H1 (cell line): ENCODE data around the gene NKAIN4. TPM values are rescaled to one million over a fixed set of nuclear protein-coding genes. Genes with fewer than 3 reads are reported as not detected.

Experiments used
- CTCF ChIA-PET: fragments of 300-600 bp; sonication (Branson Sonifier 250); formaldehyde crosslinking; loops from one replicate; lab custom pipeline; 2021; ENCODE audit not compliant: partially characterized antibody; lab: Charles Lee
- POLR2A ChIA-PET: fragments of 300-600 bp; sonication (Branson Sonifier 250); formaldehyde crosslinking; loops from one replicate; lab custom pipeline; 2021; ENCODE audit warnings: inconsistent platforms; ENCODE audit not compliant: partially characterized antibody; lab: Charles Lee
- DNase-seq, 2 experiments: peaks; one replicate each; pipeline versions ENCODE4 v3.0.0 to v3.0.0-alpha.2; 2010 to 2022; ENCODE audit warnings: low spot score in 2 of 2, low read depth in 1 of 2, mixed read lengths in 1 of 2
- FAIRE-seq: peaks from 2 replicates; lab custom pipeline; 2011; peaks lifted over from hg19 to GRCh38; lab: Jason Lieb, UNC
- H2AFZ ChIP-seq: 2 replicates; pipeline ENCODE4 v1.8.1; 2012; ENCODE audit warnings: low read length, inconsistent platforms
- H2AK5ac ChIP-seq: 2 replicates; pipeline ENCODE4 v1.6.1; 2013; ENCODE audit warnings: low read depth, low read length
- H2BK120ac ChIP-seq: replicated peaks from 2 replicates; pipeline ENCODE3; 2013; ENCODE audit warnings: low read depth, low read length, inconsistent platforms
- H2BK12ac ChIP-seq: 2 replicates; pipeline ENCODE4 v1.6.1; 2013; ENCODE audit warnings: low read depth, low read length
- H2BK15ac ChIP-seq: 2 replicates; pipeline ENCODE4 v1.6.1; 2013; ENCODE audit warnings: low read length
- H2BK20ac ChIP-seq: 2 replicates; pipeline ENCODE4 v1.6.1; 2013; ENCODE audit warnings: low read length
- H2BK5ac ChIP-seq: 2 replicates; pipeline ENCODE4 v1.6.1; 2013; ENCODE audit warnings: low read depth, low read length
- H3K14ac ChIP-seq: 2 replicates; pipeline ENCODE4 v1.6.1; 2013; ENCODE audit warnings: inconsistent platforms; ENCODE audit not compliant: insufficient read length
- H3K18ac ChIP-seq: 2 replicates; pipeline ENCODE4 v1.6.1; 2013; ENCODE audit warnings: low read length; ENCODE audit errors: extremely low read depth
- H3K23ac ChIP-seq: 2 replicates; pipeline ENCODE4 v1.6.1; 2013; ENCODE audit warnings: inconsistent platforms; ENCODE audit not compliant: insufficient read length
- H3K23me2 ChIP-seq: 2 replicates; pipeline ENCODE4 v1.6.1; 2013; ENCODE audit warnings: low read depth, low read length
- H3K27ac ChIP-seq: 2 replicates; pipeline ENCODE4 v1.6.1; 2011; ENCODE audit warnings: low read depth, low read length, inconsistent platforms
- H3K27me3 ChIP-seq, 4 experiments: replicated peaks in 1 of 4; 1 replicate in 1 of 4; 2 replicates in 3 of 4; pipeline versions ENCODE4 v1.6.1 to v1.8.1; 2011 to 2013; ENCODE audit warnings: low read length in 3 of 4, mild to moderate bottlenecking in 3 of 4, inconsistent platforms in 2 of 4, mixed read lengths in 2 of 4, moderate library complexity in 1 of 4; ENCODE audit not compliant: control insufficient read depth in 3 of 4, insufficient read depth in 3 of 4; ENCODE audit errors: extremely low read depth in 1 of 4
- H3K36me3 ChIP-seq, 4 experiments: 2 replicates each; pipeline versions ENCODE4 v1.6.1 to v1.8.1; 2011 to 2013; ENCODE audit warnings: mild to moderate bottlenecking in 4 of 4, low read length in 3 of 4, moderate library complexity in 2 of 4, control low read depth in 1 of 4, inconsistent platforms in 1 of 4; ENCODE audit not compliant: insufficient read depth in 4 of 4, control insufficient read depth in 2 of 4
- H3K4ac ChIP-seq: replicated peaks from 2 replicates; pipeline ENCODE3; 2013; ENCODE audit warnings: low read length, low read depth, mixed read lengths, inconsistent platforms; ENCODE audit not compliant: insufficient read length
- H3K4me1 ChIP-seq, 4 experiments: replicated peaks in 1 of 4; 1 replicate in 1 of 4; 2 replicates in 3 of 4; pipeline versions ENCODE4 v1.6.1 to v1.8.1; 2011 to 2013; ENCODE audit warnings: low read length in 3 of 4, inconsistent platforms in 2 of 4, mixed read lengths in 1 of 4; ENCODE audit not compliant: insufficient read depth in 4 of 4, control insufficient read depth in 3 of 4
- H3K4me2 ChIP-seq, 2 experiments: 2 replicates each; pipeline versions ENCODE4 v1.6.1 to v1.8.1; 2011 to 2013; ENCODE audit warnings: low read depth in 2 of 2, low read length in 2 of 2, control low read depth in 1 of 2, inconsistent platforms in 1 of 2, mild to moderate bottlenecking in 1 of 2; ENCODE audit not compliant: insufficient read depth in 1 of 2
- H3K4me3 ChIP-seq, 4 experiments: fragments of 200-600, 300-600 bp in 1 of 4; sonication (generic), shearing (Covaris generic), sonication (Bioruptor Twin) in 1 of 4; 2 replicates each; pipeline versions ENCODE4 v1.5.1 to v1.8.1; 2011 to 2016; ENCODE audit warnings: low read length in 4 of 4, low read depth in 3 of 4, control low read depth in 2 of 4, inconsistent platforms in 2 of 4, mild to moderate bottlenecking in 2 of 4, mixed read lengths in 1 of 4, moderate library complexity in 1 of 4; ENCODE audit not compliant: insufficient read depth in 2 of 4; ENCODE audit errors: extremely low read depth in 1 of 4
- H3K56ac ChIP-seq: replicated peaks from 2 replicates; pipeline ENCODE3; 2013; ENCODE audit warnings: low read depth, mild to moderate bottlenecking, mixed read lengths, low read length, inconsistent platforms; ENCODE audit not compliant: insufficient read length
- H3K79me1 ChIP-seq: 2 replicates; pipeline ENCODE4 v1.6.1; 2013; ENCODE audit warnings: low read depth, low read length, control low read depth
- H3K79me2 ChIP-seq, 2 experiments: 2 replicates each; pipeline versions ENCODE4 v1.6.1 to v1.8.1; 2012 to 2013; ENCODE audit warnings: low read length in 2 of 2, mild to moderate bottlenecking in 2 of 2, inconsistent platforms in 1 of 2; ENCODE audit not compliant: insufficient read depth in 2 of 2, control insufficient read depth in 1 of 2
- H3K9ac ChIP-seq, 4 experiments: replicated peaks in 1 of 4; 1 replicate in 1 of 4; 2 replicates in 3 of 4; pipeline versions ENCODE4 v1.6.1 to v1.8.1; 2011 to 2013; ENCODE audit warnings: low read depth in 3 of 4, low read length in 3 of 4, control low read depth in 2 of 4, mild to moderate bottlenecking in 2 of 4, moderate library complexity in 2 of 4, inconsistent platforms in 1 of 4; ENCODE audit errors: extremely low read depth in 1 of 4
- H3K9me3 ChIP-seq, 2 experiments: 2 replicates each; pipeline versions ENCODE4 v1.6.1 to v1.8.1; 2012 to 2013; ENCODE audit warnings: mild to moderate bottlenecking in 2 of 2, moderate library complexity in 2 of 2, control low read depth in 1 of 2, inconsistent platforms in 1 of 2, low read depth in 1 of 2, low read length in 1 of 2, mixed read lengths in 1 of 2; ENCODE audit not compliant: insufficient read depth in 2 of 2
- H4K20me1 ChIP-seq, 2 experiments: replicated peaks in 1 of 2; 2 replicates each; pipeline versions ENCODE3 to v1.8.1; 2011 to 2013; ENCODE audit warnings: inconsistent platforms in 2 of 2, low read length in 2 of 2, mild to moderate bottlenecking in 1 of 2; ENCODE audit not compliant: insufficient read depth in 2 of 2, control insufficient read depth in 1 of 2
- H4K5ac ChIP-seq: 2 replicates; pipeline ENCODE4 v1.6.1; 2013; ENCODE audit warnings: low read length, low read depth, mixed read lengths, inconsistent platforms; ENCODE audit not compliant: insufficient read length
- H4K8ac ChIP-seq: 2 replicates; pipeline ENCODE4 v1.8.0; 2013; ENCODE audit warnings: mild to moderate bottlenecking, moderate library complexity, low read length, inconsistent platforms; ENCODE audit not compliant: insufficient read depth; ENCODE audit errors: extremely low read depth
- H4K91ac ChIP-seq: replicated peaks from 2 replicates; pipeline ENCODE3; 2013; ENCODE audit warnings: low read length, mixed read lengths, inconsistent platforms; ENCODE audit not compliant: insufficient read length
- CHD1 ChIP-seq: IDR thresholded peaks from 2 replicates; pipeline ENCODE4 v1.6.1; 2012; ENCODE audit warnings: low read depth, low read length, improper control_type of control experiment
- CTCF ChIP-seq, 3 experiments: IDR thresholded peaks; 1 replicate in 2 of 3; 2 replicates in 1 of 3; pipeline versions ENCODE4 v1.5.1 to v1.6.1; 2011; ENCODE audit warnings: low read length in 3 of 3, mild to moderate bottlenecking in 3 of 3, inconsistent platforms in 2 of 3, low read depth in 1 of 3, moderate library complexity in 1 of 3; ENCODE audit not compliant: insufficient read depth in 1 of 3; ENCODE audit errors: control extremely low read depth in 1 of 3
- EGR1 ChIP-seq: IDR thresholded peaks from 2 replicates; pipeline ENCODE4 v1.6.1; 2011; ENCODE audit warnings: low read depth, low read length, borderline replicate concordance
- EZH2 ChIP-seq: fragments of 200-600 bp; sonication (generic); IDR thresholded peaks from 2 replicates; pipeline ENCODE4 v1.7.1; 2012; ENCODE audit warnings: low read depth, mild to moderate bottlenecking, moderate library complexity, low read length, inconsistent platforms; ENCODE audit not compliant: severe bottlenecking
- MAFK ChIP-seq: IDR thresholded peaks from 2 replicates; pipeline ENCODE4 v1.6.1; 2012; ENCODE audit warnings: low read depth, mild to moderate bottlenecking, improper control_type of control experiment, low read length
- RNF2 ChIP-seq: fragments of 200-900, 300-1000 bp; sonication (generic); IDR thresholded peaks from 2 replicates; pipeline ENCODE4 v1.7.1; 2016; ENCODE audit warnings: borderline replicate concordance, low read depth, mild to moderate bottlenecking, antibody characterized with exemption, low read length; ENCODE audit not compliant: poor library complexity, severe bottlenecking; ENCODE audit errors: missing control alignments
- SIX5 ChIP-seq: IDR thresholded peaks from 2 replicates; pipeline ENCODE4 v1.6.1; 2011; ENCODE audit warnings: mild to moderate bottlenecking, low read depth, low read length
- SP2 ChIP-seq: IDR thresholded peaks from 2 replicates; pipeline ENCODE4 v1.6.1; 2012; ENCODE audit warnings: mild to moderate bottlenecking, low read length, inconsistent platforms
- YY1 ChIP-seq: IDR thresholded peaks from 2 replicates; pipeline ENCODE4 v1.6.1; 2011; ENCODE audit warnings: low read depth, mild to moderate bottlenecking, low read length
- WGBS, 2 experiments: shearing (Covaris generic) in 1 of 2; methylation state at CpG; one replicate each; pipeline versions ENCODE4 v1.1.6 to v1.1.7; 2013 to 2015; ENCODE audit warnings: low lambda C conversion rate in 2 of 2, mixed read lengths in 2 of 2, inconsistent platforms in 1 of 2, low coverage in 1 of 2, missing lambda C conversion rate in 1 of 2; ENCODE audit not compliant: insufficient replicate concordance in 2 of 2, insufficient coverage in 1 of 2, insufficient read length in 1 of 2; ENCODE audit errors: extremely low coverage in 1 of 2, missing lambda C conversion rate in 1 of 2; 5-methylcytosine and 5-hydroxymethylcytosine counted together
- polyA plus RNA-seq, 7 experiments: library from polyadenylated mRNA; depleted of rRNA in 3 of 7; stranded (reverse) in 5 of 7; unstranded in 2 of 7; fragments of >200 nt in 5 of 7; fragments of 200-250 nt in 2 of 7; gene quantifications; 1 replicate in 5 of 7; 2 replicates in 1 of 7; 4 replicates in 1 of 7; pipeline versions ENCODE4 v1.2.1 to v1.2.3, GENCODE V29; 2011 to 2013; ENCODE audit warnings: missing spikeins in 2 of 7, mixed read lengths in 2 of 7
- total RNA-seq: library from RNA; stranded (reverse); fragmentation: NEBNext Ultra II Directional; extraction: Animal tissue kit (Norgen Biotek cat#: 25700); gene quantifications from 2 replicates; pipeline ENCODE4 v1.2.1, GENCODE V29; 2021

The NKAIN4 gene
- total and polyA plus RNA-seq, 2 of the 8 experiments (the other 6 are each of a cell fraction or from before 2014, with no cell fraction given), result 6.9 to 17.0 TPM

GRCh38 chr20:63273635-63274380 lies 19.5 kb upstream of the NKAIN4 start:
- H3K36me3 ChIP-seq, result peaks cover 6 to 23% (median 16%) of the 10 kb centered on the region in 4 experiments; a peak in 5 of 8 replicates
- no peak overlapping the region for H2BK12ac ChIP-seq
- DNase-seq (no peak), FAIRE-seq (no peak)
- no peak overlapping the region for H3K4ac ChIP-seq
- H3K4me1 ChIP-seq, result peaks cover 0 to 7% (median 1%) of the 10 kb centered on the region in 4 experiments; a peak in 5 of 7 replicates
- H3K14ac ChIP-seq, result no peak overlapping the region
- H2BK20ac ChIP-seq, result no peak overlapping the region
- no peak overlapping the region; the same call in 1 of the 2 replicates for H2AK5ac ChIP-seq
- ChIA-PET CTCF (interaction anchor here (1.2 to 11.0 kb wide), 4 partner anchors 8 to 49 kb away, joined by 4 to 63 read pairs (median 12); partner anchors contain the start of gene COL20A1), POLR2A (interaction anchor here (1.0 to 1.2 kb wide), 3 partner anchors 9 to 48 kb away, joined by 3 to 4 read pairs (median 4); no protein-coding TSS in a partner anchor)
- H3K27ac ChIP-seq, result no peak overlapping the region
- peak overlapping the region; percentile 66 to 95 (median 87) for H3K4me3 ChIP-seq
- WGBS, 2 experiments, result 74% methylated on average over 19 of the region's 20 CpGs; no CpG with 5 or more reads in 1 of the 2 experiments
- no peak overlapping the region for H3K56ac ChIP-seq
- H4K5ac ChIP-seq, result no peak overlapping the region
- peak overlapping the region; percentile 69 to 83 for H3K4me2 ChIP-seq
- peaks cover 18 to 33% of the 10 kb centered on the region in 2 experiments for H4K20me1 ChIP-seq
- H3K23ac ChIP-seq, result no peak overlapping the region
- peaks cover 17 to 39% of the 10 kb centered on the region in 2 experiments for H3K79me2 ChIP-seq
- no peak overlapping the region for H2BK15ac ChIP-seq
- H3K27me3 ChIP-seq, result no peaks in the 10 kb centered on the region
- peaks cover 12% of the 10 kb centered on the region for H3K79me1 ChIP-seq
- H3K9ac ChIP-seq, result peak overlapping the region in 2 of 4 experiments; percentile 35 to 56; a peak in 3 of 7 replicates
- no peaks in the 10 kb centered on the region for H3K9me3 ChIP-seq
- no peak overlapping the region for H4K91ac ChIP-seq
- no peak overlapping the region for H3K18ac ChIP-seq
- no peak overlapping the region for H2AFZ ChIP-seq
- peaks cover 2% of the 10 kb centered on the region; the same call in 1 of the 2 replicates for H3K23me2 ChIP-seq
- H2BK5ac ChIP-seq, result no peak overlapping the region; the same call in 1 of the 2 replicates
- H4K8ac ChIP-seq, result no peak overlapping the region; the same call in 1 of the 2 replicates
- no peak overlapping the region for H2BK120ac ChIP-seq
- TF ChIP-seq EZH2 (no peak), SIX5 (no peak), CHD1 (no peak), MAFK (no peak), RNF2 (no peak), YY1 (no peak), CTCF (IDR thresholded peaks at IDR 0.05; ENCODE audit: control extremely low read depth in 1 of 3, insufficient read depth in 1 of 3, low read depth in 1 of 3, low read length in 3 of 3) (no peak), SP2 (no peak), EGR1 (no peak)
